Fibroblast of mammary gland (primary cell): ENCODE results near the gene DOCK3.
"Not testable (repeated sequence)": the region's sequence is repeated elsewhere in the genome, so short reads cannot be mapped to it uniquely, and the experiment has no call there.

ENCODE experiments used
- DNase-seq: peaks from one replicate; pipeline ENCODE4 v3.0.0-alpha.2; 2010; ENCODE audit warnings: low read depth
- H3K4me3 ChIP-seq: 2 replicates; pipeline ENCODE4 v1.5.1; 2011; ENCODE audit warnings: low read depth, mild to moderate bottlenecking, low read length, moderate library complexity; ENCODE audit not compliant: control insufficient read depth
- CTCF ChIP-seq: conservative IDR thresholded peaks from 2 replicates; pipeline ENCODE4 v1.5.1; 2011; ENCODE audit warnings: low read depth, low read length, inconsistent platforms; ENCODE audit not compliant: control insufficient read depth, insufficient read depth

The DOCK3 gene

GRCh38 chr3:51122944-51123343 is 448.2 kb downstream of the DOCK3 start:
- DNase-seq = no peak
- H3K4me3 ChIP-seq = no peak overlapping the region
- no peak for TF ChIP-seq CTCF

- H3K4me3 ChIP-seq = no peak overlapping the region
- no peak for DNase-seq
- TF ChIP-seq CTCF = no peak
Observed at GRCh38 chr3:51123531-51123930, 448.8 kb downstream of the DOCK3 start.

GRCh38 chr3:51131607-51132006 is 456.9 kb downstream of the DOCK3 start:
- not testable (repeated sequence) for DNase-seq, H3K4me3 ChIP-seq

GRCh38 chr3:51137715-51138114 is 463.0 kb downstream of the DOCK3 start:
- H3K4me3 ChIP-seq = no peak overlapping the region
- TF ChIP-seq CTCF = no peak
- DNase-seq = no peak

- H3K4me3 ChIP-seq = no peak overlapping the region
- TF ChIP-seq CTCF = no peak
- no peak for DNase-seq
Observed at GRCh38 chr3:51139616-51140015, 464.9 kb downstream of the DOCK3 start.

- no peak for DNase-seq
- TF ChIP-seq CTCF = no peak
- no peak overlapping the region for H3K4me3 ChIP-seq
Observed at GRCh38 chr3:51141573-51141972, 466.8 kb downstream of the DOCK3 start.

- no peak overlapping the region for H3K4me3 ChIP-seq
- TF ChIP-seq CTCF = no peak
- no peak for DNase-seq
Observed at GRCh38 chr3:51145811-51146585, 471.3 kb downstream of the DOCK3 start.
